Islet of Langerhans (tissue), 1 donor: ENCODE data around the gene TFF3.
A peak's percentile ranks its signal among the peaks of the same experiment; 100 is the strongest.

Source experiments
- FAIRE-seq: peaks from one replicate; lab custom pipeline; 2011; peaks lifted over from hg19 to GRCh38; lab: Jason Lieb, UNC

TFF3 gene, protein sequence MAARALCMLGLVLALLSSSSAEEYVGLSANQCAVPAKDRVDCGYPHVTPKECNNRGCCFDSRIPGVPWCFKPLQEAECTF

DNA sequence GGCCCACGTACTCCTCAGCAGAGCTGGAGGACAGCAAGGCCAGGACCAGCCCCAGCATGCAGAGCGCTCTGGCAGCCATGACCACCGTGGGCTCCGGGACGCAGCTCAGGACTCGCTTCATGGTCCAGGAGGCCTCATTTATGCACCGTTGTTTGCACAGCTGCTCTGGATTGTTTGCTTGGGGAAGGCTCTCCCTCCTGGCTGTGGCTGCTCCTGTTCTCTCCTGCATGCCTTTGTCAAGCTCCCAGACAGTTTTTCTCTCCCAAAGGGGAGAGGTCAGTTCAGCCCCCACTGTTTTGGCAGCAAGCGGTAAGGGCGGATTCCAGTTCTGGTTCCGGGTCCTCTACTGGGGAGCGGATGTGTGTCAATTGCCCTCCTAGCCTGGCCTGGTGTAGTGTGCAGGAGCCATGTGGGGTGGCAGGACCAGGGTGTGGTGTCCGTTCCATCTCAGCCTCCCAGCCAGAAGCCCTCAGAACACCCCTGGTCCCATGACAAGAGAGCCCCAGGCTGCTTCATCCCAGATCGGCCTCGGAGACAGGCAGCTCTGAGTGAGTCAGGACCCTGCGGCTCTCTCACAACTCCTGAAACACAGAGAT lies at the start of gene TFF3:
TFF3 (minus strand) TSS at position 114 of the 596 bp plus-strand sequence; CDS start at position 79, 35 bp downstream.
- peak; percentile 30 for FAIRE-seq

DNA sequence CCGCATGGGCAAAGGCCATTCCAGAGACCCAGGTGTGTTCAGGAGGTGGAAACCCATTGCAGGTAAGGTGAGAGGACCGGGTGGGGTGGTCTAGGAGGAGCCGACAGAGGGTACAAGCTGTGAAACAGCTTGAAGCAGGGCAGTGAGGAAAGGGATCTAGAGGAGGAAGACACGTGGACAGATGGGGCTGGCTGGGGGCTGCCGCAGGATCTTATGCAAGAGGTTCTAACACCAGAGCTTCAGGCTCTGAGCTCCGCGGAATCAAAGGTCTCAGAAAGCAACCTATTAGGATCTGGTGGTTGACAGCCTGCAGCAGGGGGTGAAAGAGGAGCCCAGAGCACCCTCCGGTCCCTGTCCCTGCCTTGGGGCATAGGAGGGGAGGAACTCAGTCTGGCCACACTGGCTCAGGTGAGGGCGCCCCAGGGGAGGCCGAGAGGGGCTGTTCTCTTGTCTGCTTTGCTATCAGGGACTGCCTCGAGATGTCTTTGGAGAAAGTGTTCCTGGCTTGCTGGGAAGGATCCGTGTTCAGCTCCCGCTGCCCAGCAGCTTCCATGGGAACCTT lies 49.2 kb upstream of the TFF3 start:
- no peak for FAIRE-seq

DNA sequence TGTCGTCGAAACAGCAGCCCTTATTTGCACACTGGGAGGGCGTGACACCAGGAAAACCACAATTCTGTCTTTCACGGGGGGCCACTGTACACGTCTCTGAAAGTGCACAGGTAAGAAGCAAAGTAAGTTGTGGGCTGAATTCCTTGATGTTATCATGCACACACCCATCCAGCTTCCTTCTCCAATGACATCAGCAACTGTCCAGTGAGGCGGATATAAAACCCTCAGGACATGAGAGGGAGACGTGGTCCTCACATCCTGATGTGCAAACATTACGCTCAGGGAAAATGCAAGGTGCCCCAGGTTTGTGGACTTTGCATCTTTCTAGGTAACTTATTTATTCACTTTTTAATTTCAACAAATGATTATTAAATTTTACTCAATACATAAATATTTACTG lies 48.1 kb upstream of the TFF3 start:
- no peak for FAIRE-seq

DNA sequence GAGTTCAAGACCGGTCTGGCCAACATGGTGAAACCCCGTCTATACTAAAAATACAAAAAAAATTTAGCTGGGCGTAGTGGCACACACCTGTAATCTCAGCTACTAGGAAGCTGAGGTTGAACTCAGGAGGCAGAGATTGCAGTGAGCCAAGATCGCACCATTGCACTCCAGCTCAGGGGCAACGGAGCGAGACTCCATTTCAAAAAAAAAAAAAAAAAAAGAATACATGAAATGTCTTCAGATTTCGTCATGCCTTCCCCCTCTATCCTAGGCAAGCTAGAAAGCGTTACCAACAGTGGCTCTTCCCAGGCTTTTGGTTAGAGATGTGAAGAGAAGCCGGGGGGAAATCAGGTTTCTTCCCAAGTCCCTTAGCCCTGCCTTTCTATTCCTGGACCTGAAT lies 47.5 kb upstream of the TFF3 start:
- no peak for FAIRE-seq

DNA sequence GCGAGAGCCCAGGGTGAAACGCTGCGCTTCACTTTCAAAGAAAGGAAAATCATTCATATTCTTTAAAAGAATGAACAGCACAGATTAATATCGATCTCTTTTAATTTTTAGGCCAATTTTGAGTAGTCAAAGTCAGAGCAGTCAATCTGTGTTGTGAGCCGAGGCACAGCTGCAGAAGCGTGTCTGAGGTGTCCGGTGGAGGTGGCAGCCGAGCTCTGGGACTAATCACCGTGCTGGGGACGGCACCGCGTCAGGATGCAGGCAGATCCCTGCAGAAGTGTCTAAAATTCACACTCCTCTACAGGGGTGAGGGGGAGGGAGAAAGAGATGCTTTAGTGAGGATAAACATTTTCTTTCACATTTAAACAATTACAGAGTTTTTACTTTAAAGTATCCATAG lies 47.0 kb upstream of the TFF3 start:
- FAIRE-seq = no peak

DNA sequence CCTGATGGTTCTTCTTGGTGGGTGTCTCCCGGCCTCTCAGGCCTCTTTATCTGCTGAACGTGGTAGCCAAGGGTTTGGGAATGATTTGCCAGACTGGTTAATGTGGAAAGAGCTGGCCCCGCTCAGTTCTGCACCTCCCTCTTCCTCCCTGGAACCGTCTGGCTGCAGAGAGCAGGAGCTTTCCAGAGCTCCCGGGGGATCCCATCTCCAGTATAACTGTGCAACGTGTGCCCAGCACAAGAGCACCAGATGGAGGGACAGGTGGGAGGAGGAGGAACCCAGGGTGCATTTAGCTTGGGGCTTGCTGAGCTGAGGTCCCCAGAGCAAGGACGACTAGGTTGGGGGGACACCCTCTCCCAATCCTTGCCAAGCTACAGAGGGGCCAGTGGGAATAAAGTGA lies 46.1 kb upstream of the TFF3 start:
- no peak for FAIRE-seq

DNA sequence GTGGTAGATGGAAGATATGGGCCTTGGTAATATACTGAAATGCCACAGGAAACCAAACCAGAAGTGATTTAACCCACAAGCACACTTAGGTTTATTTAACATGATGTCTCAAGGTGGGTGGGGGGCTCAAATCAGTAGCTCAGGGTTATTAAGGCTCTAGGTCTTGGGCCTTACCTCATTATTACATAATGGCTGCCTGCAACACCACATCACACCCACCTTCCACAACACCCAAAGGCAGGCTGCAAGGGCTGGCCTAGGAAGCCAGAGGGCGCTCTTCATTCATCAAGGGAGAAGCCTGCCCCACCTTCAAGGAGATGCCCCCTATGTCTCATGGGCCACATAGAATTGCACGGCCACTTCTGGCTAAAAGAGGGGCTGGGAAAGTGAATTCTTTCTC lies 45.1 kb upstream of the TFF3 start:
- no peak for FAIRE-seq

DNA sequence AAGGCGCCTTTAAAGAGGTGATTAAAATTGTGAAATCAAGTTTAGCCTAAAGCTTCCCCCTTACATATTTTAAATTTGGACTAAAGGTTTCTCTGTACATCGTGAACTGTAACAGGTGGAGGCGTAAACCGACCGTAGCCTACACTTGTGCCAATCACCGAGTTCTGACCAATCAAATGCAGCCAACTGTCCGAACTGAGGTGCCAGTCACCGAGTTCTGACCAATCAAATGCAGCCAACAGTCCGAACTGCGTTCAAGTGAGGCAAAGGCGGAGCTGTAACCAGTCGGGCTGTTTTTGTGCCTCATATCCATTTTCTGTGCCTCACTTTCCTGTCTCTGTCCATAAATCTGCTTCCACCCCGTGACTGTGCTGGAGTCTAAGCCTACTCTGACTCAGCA lies 43.7 kb upstream of the TFF3 start:
- no peak for FAIRE-seq

DNA sequence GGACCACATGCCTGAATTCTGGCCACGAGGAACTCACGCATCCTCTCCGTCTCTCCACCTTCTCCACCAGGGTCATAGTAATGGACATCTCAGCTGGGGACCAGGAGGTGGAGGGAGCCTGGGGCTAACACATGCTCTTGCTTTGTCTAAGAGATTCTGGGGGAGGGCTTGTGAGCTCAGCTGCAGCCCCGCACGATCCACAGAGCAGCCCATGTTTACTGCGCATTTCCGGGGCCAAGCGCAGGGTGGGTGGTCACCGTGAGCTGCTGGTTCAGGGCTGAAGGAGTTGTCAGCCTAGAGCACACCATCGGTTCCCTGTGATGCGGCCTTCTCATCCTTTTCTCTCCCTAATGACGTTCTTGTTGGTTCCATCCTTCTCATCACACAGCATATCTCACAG lies 43.1 kb upstream of the TFF3 start:
- FAIRE-seq = no peak

DNA sequence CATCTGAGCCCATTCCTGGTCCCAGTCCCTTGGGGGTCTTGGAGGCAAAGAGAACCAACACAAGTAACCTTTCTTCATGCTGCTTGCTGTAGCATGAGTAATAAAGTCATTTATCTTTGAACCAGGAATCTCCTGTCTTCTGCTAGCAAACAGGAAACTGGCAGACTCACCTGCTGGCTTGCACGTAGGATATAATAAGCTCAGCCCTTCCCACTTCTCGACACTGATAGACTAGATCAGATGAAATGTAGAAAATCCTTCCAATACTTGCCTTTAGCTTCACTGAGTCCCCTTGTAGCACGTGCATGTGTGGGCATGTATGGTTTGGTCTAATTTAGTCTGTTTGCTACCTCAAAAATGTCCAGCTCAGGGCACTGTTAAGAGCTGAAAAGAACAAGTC lies 42.1 kb upstream of the TFF3 start:
- FAIRE-seq = no peak

DNA sequence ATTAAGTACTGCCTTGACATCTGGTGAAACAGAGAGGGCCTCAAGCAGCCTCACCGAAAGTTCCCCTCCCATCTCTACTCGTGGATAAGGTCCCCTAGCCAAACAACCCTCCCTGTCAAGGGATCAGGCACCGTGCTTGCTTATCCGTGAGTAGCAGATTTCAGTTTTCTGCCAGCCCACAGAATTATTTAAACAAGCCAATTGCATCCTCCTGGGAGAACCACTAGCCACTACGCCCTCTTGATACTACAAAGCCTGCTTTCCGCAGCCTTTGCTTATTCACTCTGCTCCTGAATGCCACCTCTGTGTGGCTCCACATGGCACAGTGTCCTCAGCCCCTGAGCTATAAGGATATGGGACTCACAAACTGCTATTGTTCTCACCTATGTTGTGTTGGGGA lies 41.4 kb upstream of the TFF3 start:
- FAIRE-seq = no peak

DNA sequence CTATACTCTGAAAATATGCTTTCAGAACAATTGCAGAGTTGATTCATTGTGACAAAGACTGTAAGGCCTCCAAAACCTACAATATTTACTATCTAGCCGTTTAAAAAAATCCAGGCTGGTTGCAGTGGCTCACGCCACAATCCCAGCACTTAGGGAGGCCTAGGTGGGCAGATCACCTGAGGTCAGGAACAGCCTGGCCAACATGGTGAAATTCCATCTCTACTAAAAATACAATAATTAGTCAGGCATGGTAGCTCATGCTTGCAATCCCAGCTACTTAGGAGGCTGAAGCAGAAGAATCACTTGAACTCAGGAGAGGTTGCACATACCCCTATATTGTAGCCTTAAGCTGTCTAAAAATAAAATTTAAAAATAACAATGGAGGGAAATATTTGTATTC lies 40.8 kb upstream of the TFF3 start:
- no peak for FAIRE-seq

DNA sequence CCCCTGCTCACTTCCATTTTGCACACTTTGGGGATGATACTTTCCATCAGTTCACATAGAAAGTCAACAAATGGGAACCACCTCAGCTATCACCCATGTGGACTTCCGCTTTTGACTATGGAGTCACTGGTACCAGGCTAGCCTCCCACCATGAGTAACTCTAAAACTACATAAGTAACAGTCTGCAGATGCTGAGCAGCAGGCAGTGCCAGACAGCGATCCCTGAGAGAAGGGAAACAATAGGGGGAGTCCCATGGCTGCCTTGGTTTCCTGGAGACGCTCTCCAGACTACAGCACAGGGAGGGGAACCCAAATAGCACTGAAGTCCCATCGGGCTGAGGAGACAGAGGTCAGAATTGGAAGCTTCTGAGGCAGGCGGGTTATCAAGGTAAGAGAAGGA lies 38.4 kb upstream of the TFF3 start:
- no peak for FAIRE-seq

DNA sequence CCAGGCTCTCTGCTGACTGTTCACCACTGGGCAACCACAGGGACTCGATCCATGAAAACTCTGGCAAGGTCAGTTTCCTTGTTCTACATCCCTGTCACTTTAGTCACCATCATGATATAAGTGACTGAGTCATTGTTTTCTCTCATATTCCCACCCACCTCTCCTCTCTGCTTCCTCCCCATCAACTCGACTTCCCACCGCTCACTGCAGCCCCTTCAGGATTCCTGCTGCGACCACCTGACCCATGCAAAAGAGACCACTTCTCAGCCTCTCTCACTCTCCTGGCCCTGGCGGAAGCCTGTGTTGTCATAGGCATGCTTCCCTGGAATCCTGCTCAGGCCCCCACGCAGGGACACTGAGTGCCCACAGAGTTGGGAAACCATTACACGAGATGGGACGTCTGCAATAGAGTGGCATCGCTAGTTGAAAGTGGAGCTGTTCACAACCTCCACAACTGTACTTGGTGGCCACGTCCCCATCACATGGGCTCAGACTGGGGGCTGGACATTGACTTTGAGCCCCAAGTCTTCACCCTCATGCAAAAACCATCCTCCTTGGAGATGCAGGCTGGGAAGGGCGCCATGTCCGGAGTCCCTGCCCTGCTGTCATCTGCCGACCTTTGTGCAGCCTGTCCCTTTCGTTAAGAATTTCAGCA lies 37.4 kb upstream of the TFF3 start:
- FAIRE-seq = no peak

DNA sequence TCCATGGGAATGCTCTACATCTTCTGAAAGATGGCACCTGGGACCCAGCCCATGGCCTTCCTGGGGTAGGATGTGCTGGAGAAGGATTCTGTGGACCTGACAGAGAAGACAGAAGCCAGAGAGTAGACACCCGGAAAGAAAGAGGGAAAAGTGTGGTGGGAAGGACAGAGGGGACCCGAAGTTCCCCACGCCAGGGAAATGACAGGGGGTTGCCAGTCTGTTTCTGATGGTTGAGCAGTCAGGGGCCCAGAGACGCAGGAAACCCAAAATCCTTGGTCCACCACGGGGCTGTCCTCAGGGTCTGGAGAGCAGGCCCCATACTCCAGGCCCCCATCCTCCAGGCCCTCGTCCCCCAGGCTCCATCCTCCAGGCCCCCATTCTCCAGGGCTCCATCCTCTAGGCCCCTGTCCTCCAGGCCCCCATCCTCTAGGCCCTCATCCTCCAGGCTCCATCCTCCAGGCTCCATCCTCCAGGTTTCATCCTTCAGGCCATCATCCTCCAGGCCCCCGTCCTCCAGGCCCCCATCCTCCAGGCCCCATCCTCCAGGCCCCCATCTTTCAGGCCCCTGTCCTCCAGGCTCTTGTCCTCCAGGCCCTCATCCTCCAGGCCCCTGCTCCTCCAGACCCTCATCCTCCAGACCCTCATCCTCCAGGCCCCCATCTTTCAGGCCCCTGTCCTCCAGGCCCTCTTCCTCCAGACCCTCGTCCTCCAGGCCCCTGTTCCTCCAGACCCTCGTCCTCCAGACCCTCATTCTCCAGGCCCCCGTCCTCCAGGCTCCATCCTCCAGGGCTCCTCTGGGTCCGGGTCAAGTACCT lies 36.6 kb upstream of the TFF3 start:
- no peak for FAIRE-seq

DNA sequence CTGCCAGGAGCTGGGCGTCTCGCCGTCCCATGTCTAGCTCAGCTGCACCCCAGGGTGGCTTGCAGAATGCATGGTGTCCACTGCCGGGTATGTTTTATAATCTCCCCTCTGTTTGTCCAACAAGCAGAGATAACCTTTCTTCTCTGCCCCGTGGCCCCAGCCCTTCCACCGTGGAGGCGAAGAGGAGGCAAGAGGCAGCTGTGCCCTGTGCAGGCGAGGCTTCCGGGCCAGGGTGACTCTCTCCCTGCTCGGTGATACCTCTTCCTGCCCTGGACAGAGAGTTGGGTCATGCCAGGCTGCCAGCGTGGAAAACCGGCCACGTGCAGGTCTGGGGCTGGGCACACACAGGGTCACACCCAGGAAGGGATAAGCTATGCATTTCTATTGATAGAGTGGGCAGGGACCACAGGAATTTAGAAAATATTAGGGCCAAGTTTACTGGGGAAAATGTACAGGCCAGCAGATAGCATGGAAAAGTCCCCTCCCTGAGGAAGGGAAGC lies 35.8 kb upstream of the TFF3 start, which contains the start of gene TFF2:
TFF2 (minus strand) TSS at position 68 of the 500 bp plus-strand sequence; CDS start at position 31, 37 bp downstream.
- no peak for FAIRE-seq

DNA sequence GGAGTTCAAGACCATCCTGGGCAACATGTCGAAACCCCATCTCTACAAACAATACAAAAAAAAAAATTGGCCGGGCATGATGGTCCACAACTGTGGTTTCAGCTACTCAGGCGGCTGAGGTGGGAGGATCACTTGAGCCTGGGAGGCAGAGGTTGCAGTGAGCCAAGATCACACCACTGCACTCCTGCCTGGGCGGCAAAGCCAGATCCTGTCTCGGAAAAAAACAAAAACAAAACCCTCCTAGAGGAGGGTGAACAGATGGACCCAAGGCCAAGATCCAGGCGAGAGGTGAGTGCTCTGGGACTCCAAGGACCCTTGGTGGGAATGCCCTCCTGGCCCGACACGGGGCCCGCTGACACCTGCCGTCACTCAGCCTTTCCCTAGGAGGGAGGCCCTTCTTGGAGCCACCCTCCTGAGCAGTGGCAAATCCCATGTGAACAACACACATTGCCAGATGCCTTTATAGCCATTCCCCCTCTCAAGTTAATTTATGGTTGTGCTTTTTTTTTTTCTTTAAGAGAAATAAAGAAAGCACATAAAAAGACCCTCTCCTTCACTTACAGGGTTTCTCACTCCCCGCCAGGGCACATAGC lies 35.2 kb upstream of the TFF3 start:
- FAIRE-seq = no peak

DNA sequence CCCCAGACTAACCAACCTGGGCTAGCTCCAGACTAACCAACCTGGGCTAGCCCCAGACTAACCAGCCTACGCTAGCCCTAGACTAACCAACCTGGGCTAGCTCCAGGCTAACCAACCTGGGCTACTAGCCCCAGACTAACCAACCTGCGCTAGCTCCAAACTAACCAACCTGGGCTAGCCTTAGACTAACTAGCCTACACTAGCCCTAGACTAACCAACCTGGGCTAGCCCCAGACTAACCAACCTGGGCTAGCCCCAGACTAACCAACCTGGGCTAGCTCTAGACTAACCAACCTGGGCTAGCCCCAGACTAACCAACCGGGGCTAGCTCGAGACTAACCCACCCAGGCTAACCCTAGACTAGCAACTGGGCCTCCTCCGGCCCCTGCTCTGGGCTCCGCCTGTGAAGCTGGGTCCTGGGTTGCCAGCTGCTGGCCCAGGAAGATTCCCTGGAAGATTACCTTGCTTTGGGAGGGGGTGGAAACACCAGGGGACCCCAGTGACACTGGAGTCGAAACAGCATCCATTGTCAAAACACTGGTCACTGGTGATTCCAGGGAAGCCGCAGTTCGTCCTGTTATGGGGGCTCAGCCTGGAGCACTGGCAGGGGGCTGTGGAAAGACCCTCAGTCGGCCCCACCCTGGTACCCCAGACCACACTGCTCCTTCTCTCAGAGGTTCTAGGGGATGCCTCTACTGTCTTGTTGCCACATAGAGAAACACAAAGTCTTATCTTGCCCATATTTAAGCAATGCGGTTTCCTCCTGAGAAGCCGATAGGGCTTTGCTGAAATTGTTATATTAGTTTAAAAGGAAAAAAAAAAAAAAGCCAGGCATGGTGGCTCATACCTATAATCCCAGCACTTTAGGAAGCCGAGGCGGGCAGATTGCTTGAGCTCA lies 34.5 kb upstream of the TFF3 start:
- FAIRE-seq = no peak

DNA sequence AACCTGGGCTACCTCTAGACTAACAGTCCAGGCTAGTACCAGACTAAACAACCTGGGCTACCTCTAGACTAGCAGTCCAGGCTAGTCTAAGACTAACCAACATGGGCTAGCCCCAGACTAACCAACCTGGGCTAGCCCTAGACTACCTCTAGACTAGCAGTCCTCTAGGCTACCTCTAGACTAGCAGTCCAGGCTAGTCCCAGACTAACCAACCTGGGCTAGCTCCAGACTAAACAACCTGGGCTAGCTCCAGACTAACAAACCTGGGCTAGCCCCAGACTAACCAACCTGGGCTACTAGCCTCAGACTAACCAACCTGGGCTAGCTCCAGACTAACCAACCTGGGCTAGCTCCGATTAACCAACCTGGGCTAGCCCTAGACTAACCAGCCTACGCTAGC lies 33.6 kb upstream of the TFF3 start:
- FAIRE-seq = no peak

DNA sequence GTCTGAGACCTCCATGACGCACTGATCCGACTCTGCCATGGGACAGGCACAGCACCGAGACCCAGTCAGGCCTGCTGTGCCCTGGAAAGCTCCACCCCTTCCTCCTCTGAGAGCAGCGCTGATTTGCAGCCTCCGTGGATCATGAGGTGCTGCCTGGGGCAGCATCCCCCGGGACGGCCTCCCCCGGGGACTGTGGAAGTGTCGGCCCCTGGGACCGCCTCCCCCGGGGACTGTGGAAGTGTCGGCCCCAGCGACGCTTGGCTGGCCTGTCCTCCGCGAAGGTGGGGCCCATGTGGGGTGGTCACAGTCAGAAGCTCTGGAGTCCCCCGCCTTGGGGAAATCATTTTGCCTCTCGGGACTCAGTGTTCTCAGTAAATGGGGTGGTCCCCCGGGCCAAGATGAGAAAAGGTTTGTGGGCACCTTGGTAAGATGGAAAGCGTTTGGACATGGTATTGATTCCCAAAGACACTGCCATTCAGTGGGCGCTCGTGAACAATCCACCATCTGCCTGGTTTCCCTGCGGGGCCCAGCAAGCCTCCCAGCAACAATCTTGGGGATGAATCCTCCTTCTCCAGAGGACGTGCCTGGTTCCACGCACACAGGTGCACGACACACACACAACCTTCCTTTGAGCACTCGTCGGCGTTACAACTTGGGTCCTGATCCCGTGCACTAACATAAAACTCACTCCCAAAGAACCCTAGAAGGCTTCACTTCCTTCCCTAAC lies 32.6 kb upstream of the TFF3 start:
- FAIRE-seq = no peak
